ENCODE data around the gene TMPRSS11F. TPM values are rescaled to one million over a fixed set of nuclear protein-coding genes. Genes with fewer than 3 reads are reported as not detected.

The TMPRSS11F gene
- total and polyA plus RNA-seq, 2 of the 4 experiments (the other 2 are of a cell fraction) = not detected

DNA sequence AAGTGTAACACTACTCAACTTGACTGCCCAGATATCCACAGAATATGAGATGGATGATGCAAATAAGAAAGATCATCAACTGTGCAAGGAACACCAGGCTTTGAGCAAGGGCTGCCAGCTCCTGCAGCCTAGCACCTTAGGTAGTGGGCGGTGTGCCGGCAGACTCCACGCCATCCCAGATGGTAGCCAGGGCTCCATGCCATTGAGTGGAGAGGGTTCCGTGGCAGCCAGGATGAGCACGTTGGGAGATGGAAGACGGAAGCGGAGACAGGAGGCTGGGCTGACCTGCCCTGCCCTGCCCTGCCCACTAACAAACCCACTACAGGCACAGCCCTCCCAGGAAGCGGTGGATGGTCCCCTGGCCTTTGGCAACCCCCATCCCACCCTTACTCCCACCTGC is 51.9 kb downstream of the TMPRSS11F start:
- Histone ChIP-seq H2BK120ac (ENCODE audit: low read depth, low read length) (no peak overlapping the region), H3K27ac (ENCODE audit: insufficient read depth, low read length) (no peak overlapping the region), H4K91ac (ENCODE audit: insufficient read depth, low read depth, low read length) (no peak overlapping the region), H4K20me1 (ENCODE audit: insufficient read depth, low read length) (no peaks in the 10 kb centered on the region), H3K23ac (ENCODE audit: low read depth, low read length) (no peak overlapping the region), H3K4me2 (ENCODE audit: low read depth, low read length) (no peak overlapping the region), H3K4me3 (ENCODE audit: insufficient read depth, low read depth, low read length) (no peak overlapping the region), H3K4me1 (ENCODE audit: control insufficient read depth, insufficient read depth, low read length) (no peaks in the 10 kb centered on the region), H4K5ac (ENCODE audit: low read depth, low read length) (no peak overlapping the region), H4K8ac (ENCODE audit: low read depth in 2 of 2, low read length in 2 of 2) (no peak overlapping the region), H3K56ac (ENCODE audit: extremely low read depth, insufficient read depth, low read length) (no peak overlapping the region), H2BK20ac (ENCODE audit: low read depth, low read length) (no peak overlapping the region), H3K9me3 (ENCODE audit: control insufficient read depth, insufficient read depth, low read length) (peaks cover 4% of the 10 kb centered on the region; the same call in 1 of the 2 replicates), H3K9me1 (ENCODE audit: insufficient read depth, low read length) (no peaks in the 10 kb centered on the region), H3K79me1 (ENCODE audit: low read depth in 1 of 2, low read length in 2 of 2) (no peaks in the 10 kb centered on the region), H2AK9ac (replicated peaks; ENCODE audit: low read depth, low read length, poor library complexity) (no peak overlapping the region), H2BK5ac (ENCODE audit: low read depth, low read length, poor library complexity, severe bottlenecking) (no peak overlapping the region), H2BK15ac (ENCODE audit: low read depth, low read length) (no peak overlapping the region), H3K36me3 (ENCODE audit: control insufficient read depth, insufficient read depth, low read length) (no peaks in the 10 kb centered on the region), H3K14ac (replicated peaks; ENCODE audit: low read depth, low read length) (no peak overlapping the region), H3K27me3 (ENCODE audit: control insufficient read depth, insufficient read depth, low read length) (no peaks in the 10 kb centered on the region), H3K9ac (ENCODE audit: low read depth, low read length) (no peak overlapping the region), H3K4ac (ENCODE audit: low read depth, low read length) (no peak overlapping the region), H2AK5ac (ENCODE audit: low read depth, low read length) (no peak overlapping the region), H3K18ac (ENCODE audit: low read depth, low read length) (no peak overlapping the region), H2AFZ (replicated peaks; ENCODE audit: low read length, poor library complexity) (no peak overlapping the region)
- ATAC-seq (ENCODE audit: low read depth) (no peak), DNase-seq (no peak)
- in situ Hi-C loops (cut with MboI; ENCODE audit: low sequenced_read_pairs) = no loop called here
- BruUV-seq (replicated peaks) = no TSS peak
- intact Hi-C loops (cut with micrococcal nuclease) = no loop called here
- CTCF ChIA-PET = no interaction called here
- dilution Hi-C loops (cut with HindIII; ENCODE audit: low sequenced_read_pairs, unreplicated experiment) = no loop called here
- WGBS, 2 experiments (ENCODE audit: extremely low coverage in 2 of 2, insufficient read length in 1 of 2) = 0% methylated on average over 1 of the region's 8 CpGs; no CpG with 5 or more reads in 1 of the 2 experiments
- no peak for TF ChIP-seq POLR2A (IDR thresholded peaks at IDR 0.05; ENCODE audit: low read depth, low read length)
- no peak for TF ChIP-seq MAFK (IDR thresholded peaks at IDR 0.05; ENCODE audit: low read depth, low read length)
- TF ChIP-seq RFX5 (IDR thresholded peaks at IDR 0.05; ENCODE audit: low read depth, low read length) = no peak
- TF ChIP-seq USF2 (IDR thresholded peaks at IDR 0.05; ENCODE audit: low read depth, low read length) = no peak
- no peak for TF ChIP-seq NFE2L2 (IDR thresholded peaks at IDR 0.05; ENCODE audit: low read depth, low read length)
- no peak for TF ChIP-seq RCOR1 (IDR thresholded peaks at IDR 0.05; ENCODE audit: insufficient replicate concordance, low read length)
- TF ChIP-seq RAD21 (IDR thresholded peaks at IDR 0.05; ENCODE audit: low read length) = no peak
- no peak for TF ChIP-seq CHD1 (IDR thresholded peaks at IDR 0.05; ENCODE audit: low read depth, low read length)
- TF ChIP-seq MXI1 (IDR thresholded peaks at IDR 0.05; ENCODE audit: borderline replicate concordance, low read depth, low read length) = no peak
- TF ChIP-seq FOS (IDR thresholded peaks at IDR 0.05; ENCODE audit: low read depth, low read length) = no peak
- TF ChIP-seq SMC3 (IDR thresholded peaks at IDR 0.05; ENCODE audit: low read depth, low read length) = no peak
- no peak for TF ChIP-seq MAZ (IDR thresholded peaks at IDR 0.05; ENCODE audit: borderline replicate concordance, low read depth, low read length)
- no peak for TF ChIP-seq ELK1 (IDR thresholded peaks at IDR 0.05; ENCODE audit: borderline replicate concordance, low read depth, low read length)
- TF ChIP-seq, protein P1, sequence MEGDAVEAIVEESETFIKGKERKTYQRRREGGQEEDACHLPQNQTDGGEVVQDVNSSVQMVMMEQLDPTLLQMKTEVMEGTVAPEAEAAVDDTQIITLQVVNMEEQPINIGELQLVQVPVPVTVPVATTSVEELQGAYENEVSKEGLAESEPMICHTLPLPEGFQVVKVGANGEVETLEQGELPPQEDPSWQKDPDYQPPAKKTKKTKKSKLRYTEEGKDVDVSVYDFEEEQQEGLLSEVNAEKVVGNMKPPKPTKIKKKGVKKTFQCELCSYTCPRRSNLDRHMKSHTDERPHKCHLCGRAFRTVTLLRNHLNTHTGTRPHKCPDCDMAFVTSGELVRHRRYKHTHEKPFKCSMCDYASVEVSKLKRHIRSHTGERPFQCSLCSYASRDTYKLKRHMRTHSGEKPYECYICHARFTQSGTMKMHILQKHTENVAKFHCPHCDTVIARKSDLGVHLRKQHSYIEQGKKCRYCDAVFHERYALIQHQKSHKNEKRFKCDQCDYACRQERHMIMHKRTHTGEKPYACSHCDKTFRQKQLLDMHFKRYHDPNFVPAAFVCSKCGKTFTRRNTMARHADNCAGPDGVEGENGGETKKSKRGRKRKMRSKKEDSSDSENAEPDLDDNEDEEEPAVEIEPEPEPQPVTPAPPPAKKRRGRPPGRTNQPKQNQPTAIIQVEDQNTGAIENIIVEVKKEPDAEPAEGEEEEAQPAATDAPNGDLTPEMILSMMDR (conservative IDR thresholded peaks at IDR 0.05; ENCODE audit: low read depth, low read length) = no peak
- POLR2A ChIA-PET (ENCODE audit: unreplicated experiment) = no interaction called here

Data from IMR-90 (cell line).